ENCODE data around the gene CA4.

GRCh38 chr17:60128171-60128859 lies 21.5 kb upstream of the CA4 start:
- no peak for TF ChIP-seq OVOL3 (tag by site-specific recombination; IDR thresholded peaks at IDR 0.05)
- no peak for TF ChIP-seq ZBTB10 (tag by site-specific recombination; IDR thresholded peaks at IDR 0.05)
- TF ChIP-seq ZNF623 (tag by site-specific recombination; IDR thresholded peaks at IDR 0.05): no peak
- no peak for TF ChIP-seq YY1 (tag by site-specific recombination; IDR thresholded peaks at IDR 0.05)
- no peak for TF ChIP-seq ZFP37 (tag by site-specific recombination; IDR thresholded peaks at IDR 0.05)
- no peak for TF ChIP-seq ZNF18 (tag by site-specific recombination; IDR thresholded peaks at IDR 0.05)
- no peak for TF ChIP-seq BCL11B (tag by site-specific recombination; IDR thresholded peaks at IDR 0.05; ENCODE audit: low read depth)

Data from HEK293 (cell line).